Neutrophil (primary cell): Measurements from ENCODE around the gene MRNIP.

Experiments used
- H3K27ac ChIP-seq: fragments of 200-600 bp; sonication (generic); 2 replicates; pipeline ENCODE4 v1.5.1; 2016; ENCODE audit warnings: mild to moderate bottlenecking, moderate library complexity
- H3K27me3 ChIP-seq: fragments of 200-600 bp; sonication (generic); 2 replicates; pipeline ENCODE4 v1.6.0; 2016; ENCODE audit warnings: mild to moderate bottlenecking
- H3K36me3 ChIP-seq: fragments of 200-600 bp; sonication (generic); 2 replicates; pipeline ENCODE4 v1.5.1; 2017
- H3K4me1 ChIP-seq, 2 experiments: fragments of 200-600 bp in 1 of 2; sonication (generic) in 1 of 2; 1 replicate in 1 of 2; 2 replicates in 1 of 2; pipeline versions ENCODE4 v1.5.1 to v1.6.1; 2013 to 2016; ENCODE audit warnings: low read depth in 1 of 2, low read length in 1 of 2, mild to moderate bottlenecking in 1 of 2, moderate library complexity in 1 of 2; ENCODE audit not compliant: control insufficient read depth in 1 of 2, insufficient read depth in 1 of 2
- H3K4me3 ChIP-seq, 2 experiments: fragments of 200-600 bp in 1 of 2; sonication (generic) in 1 of 2; 1 replicate in 1 of 2; 2 replicates in 1 of 2; pipeline ENCODE4 v1.5.1; 2013 to 2016; ENCODE audit warnings: low read depth in 1 of 2, low read length in 1 of 2, mild to moderate bottlenecking in 1 of 2, moderate library complexity in 1 of 2
- H3K9me3 ChIP-seq: fragments of 200-600 bp; sonication (generic); 2 replicates; pipeline ENCODE4 v1.5.1; 2016
- TF ChIP-seq, protein P1 (sequence below): fragments of 200-600 bp; sonication (generic); IDR thresholded peaks from 2 replicates; pipeline ENCODE4 v1.5.1; 2016; ENCODE audit warnings: antibody characterized with exemption

Gene MRNIP

DNA sequence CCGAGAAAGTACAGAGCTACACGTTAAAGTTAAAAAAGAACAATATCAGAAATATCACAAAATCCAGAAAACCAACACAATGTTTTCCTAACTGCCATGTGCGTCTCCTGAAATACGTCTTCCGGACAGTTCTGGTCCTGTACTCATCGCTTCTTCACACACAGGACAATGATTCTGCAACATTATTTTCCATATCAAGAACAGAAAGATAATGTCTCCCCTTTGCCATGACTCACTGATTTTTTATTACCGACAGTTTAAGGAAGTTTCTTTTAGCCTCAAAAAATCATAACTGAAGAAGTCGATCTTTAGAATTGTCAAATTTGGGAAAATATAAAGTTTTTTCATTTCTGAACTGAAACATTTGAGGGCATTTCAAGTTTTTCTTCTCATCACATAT, 46.5 kb upstream of the MRNIP start:
- Histone ChIP-seq H3K27ac (no peak overlapping the region), H3K27me3 (no peaks in the 10 kb centered on the region), H3K36me3 (peaks cover 34% of the 10 kb centered on the region), H3K9me3 (no peaks in the 10 kb centered on the region), H3K4me3 (no peak overlapping the region), H3K4me1 (peaks cover 21 to 22% of the 10 kb centered on the region in 2 experiments)
- TF ChIP-seq, protein P1, sequence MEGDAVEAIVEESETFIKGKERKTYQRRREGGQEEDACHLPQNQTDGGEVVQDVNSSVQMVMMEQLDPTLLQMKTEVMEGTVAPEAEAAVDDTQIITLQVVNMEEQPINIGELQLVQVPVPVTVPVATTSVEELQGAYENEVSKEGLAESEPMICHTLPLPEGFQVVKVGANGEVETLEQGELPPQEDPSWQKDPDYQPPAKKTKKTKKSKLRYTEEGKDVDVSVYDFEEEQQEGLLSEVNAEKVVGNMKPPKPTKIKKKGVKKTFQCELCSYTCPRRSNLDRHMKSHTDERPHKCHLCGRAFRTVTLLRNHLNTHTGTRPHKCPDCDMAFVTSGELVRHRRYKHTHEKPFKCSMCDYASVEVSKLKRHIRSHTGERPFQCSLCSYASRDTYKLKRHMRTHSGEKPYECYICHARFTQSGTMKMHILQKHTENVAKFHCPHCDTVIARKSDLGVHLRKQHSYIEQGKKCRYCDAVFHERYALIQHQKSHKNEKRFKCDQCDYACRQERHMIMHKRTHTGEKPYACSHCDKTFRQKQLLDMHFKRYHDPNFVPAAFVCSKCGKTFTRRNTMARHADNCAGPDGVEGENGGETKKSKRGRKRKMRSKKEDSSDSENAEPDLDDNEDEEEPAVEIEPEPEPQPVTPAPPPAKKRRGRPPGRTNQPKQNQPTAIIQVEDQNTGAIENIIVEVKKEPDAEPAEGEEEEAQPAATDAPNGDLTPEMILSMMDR, result no peak

- Histone ChIP-seq H3K27me3 (no peaks in the 10 kb centered on the region), H3K9me3 (no peaks in the 10 kb centered on the region), H3K27ac (no peak overlapping the region), H3K4me1 (peaks cover 21 to 22% of the 10 kb centered on the region in 2 experiments), H3K4me3 (no peak overlapping the region), H3K36me3 (peaks cover 40% of the 10 kb centered on the region)
- TF ChIP-seq, protein P1, result no peak
Measured at GRCh38 chr5:179904463-179905160, 46.0 kb upstream of the MRNIP start.

- Histone ChIP-seq H3K9me3 (no peaks in the 10 kb centered on the region), H3K4me3 (no peak overlapping the region), H3K4me1 (peaks cover 13% of the 10 kb centered on the region in 2 experiments), H3K27ac (no peak overlapping the region), H3K36me3 (peaks cover 58% of the 10 kb centered on the region), H3K27me3 (no peaks in the 10 kb centered on the region)
- TF ChIP-seq, protein P1, result no peak
Measured at GRCh38 chr5:179902763-179903158, 44.1 kb upstream of the MRNIP start.

GRCh38 chr5:179901915-179902762, 43.5 kb upstream of the MRNIP start:
- Histone ChIP-seq H3K4me1 (peaks cover 11 to 12% of the 10 kb centered on the region in 2 experiments), H3K36me3 (peaks cover 64% of the 10 kb centered on the region), H3K27ac (no peak overlapping the region), H3K4me3 (no peak overlapping the region), H3K27me3 (no peaks in the 10 kb centered on the region), H3K9me3 (no peaks in the 10 kb centered on the region)
- TF ChIP-seq, protein P1, result no peak

DNA sequence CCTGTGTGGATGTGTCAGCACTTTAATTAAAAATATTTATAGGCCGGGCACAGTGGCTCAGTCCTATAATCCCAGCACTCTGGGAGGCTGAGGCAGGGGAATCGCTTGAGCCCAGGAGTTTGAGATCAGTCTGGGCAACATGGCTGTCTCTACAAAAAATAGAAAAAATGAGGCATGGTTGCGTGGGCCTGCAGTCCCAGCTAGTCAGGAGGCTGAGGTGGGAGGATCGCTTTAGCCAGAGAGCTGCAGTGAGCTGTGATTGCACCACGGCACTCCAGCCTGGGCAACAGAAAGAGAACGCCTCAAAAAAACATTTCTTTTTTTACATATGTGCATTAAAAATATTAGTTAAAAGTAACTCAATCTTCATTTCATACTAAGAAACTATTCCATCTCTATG, 42.8 kb upstream of the MRNIP start:
- Histone ChIP-seq H3K27me3 (no peaks in the 10 kb centered on the region), H3K36me3 (peaks cover 71% of the 10 kb centered on the region), H3K4me1 (peaks cover 4 to 5% of the 10 kb centered on the region in 2 experiments), H3K27ac (no peak overlapping the region), H3K4me3 (no peak overlapping the region), H3K9me3 (no peaks in the 10 kb centered on the region)
- TF ChIP-seq, protein P1, result no peak
